ENCODE data around the gene TLR10. TPM values are rescaled to one million over a fixed set of nuclear protein-coding genes. Genes with fewer than 3 reads are reported as not detected.
"Not testable (repeated sequence)": the region's sequence is repeated elsewhere in the genome, so short reads cannot be mapped to it uniquely, and the experiment has no call there.

Gene TLR10
- total RNA-seq, 1 donor from 2014 or later = 0.78 TPM

- Histone ChIP-seq H3K4me1 (no peaks in the 10 kb centered on the region), H3K9me3 (no peaks in the 10 kb centered on the region), H3K36me3 (no peaks in the 10 kb centered on the region), H3K4me3 (no peak overlapping the region), H3K27me3 (no peaks in the 10 kb centered on the region), H3K27ac (peak overlapping the region; percentile 24)
- DNase-seq (no peak), ATAC-seq (peak; percentile 57)
- TF ChIP-seq, protein P1, sequence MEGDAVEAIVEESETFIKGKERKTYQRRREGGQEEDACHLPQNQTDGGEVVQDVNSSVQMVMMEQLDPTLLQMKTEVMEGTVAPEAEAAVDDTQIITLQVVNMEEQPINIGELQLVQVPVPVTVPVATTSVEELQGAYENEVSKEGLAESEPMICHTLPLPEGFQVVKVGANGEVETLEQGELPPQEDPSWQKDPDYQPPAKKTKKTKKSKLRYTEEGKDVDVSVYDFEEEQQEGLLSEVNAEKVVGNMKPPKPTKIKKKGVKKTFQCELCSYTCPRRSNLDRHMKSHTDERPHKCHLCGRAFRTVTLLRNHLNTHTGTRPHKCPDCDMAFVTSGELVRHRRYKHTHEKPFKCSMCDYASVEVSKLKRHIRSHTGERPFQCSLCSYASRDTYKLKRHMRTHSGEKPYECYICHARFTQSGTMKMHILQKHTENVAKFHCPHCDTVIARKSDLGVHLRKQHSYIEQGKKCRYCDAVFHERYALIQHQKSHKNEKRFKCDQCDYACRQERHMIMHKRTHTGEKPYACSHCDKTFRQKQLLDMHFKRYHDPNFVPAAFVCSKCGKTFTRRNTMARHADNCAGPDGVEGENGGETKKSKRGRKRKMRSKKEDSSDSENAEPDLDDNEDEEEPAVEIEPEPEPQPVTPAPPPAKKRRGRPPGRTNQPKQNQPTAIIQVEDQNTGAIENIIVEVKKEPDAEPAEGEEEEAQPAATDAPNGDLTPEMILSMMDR (IDR thresholded peaks at IDR 0.05) = no peak
- intact Hi-C loops (cut with DNase I) = no loop called here
These were observed 13.8 kb downstream of the TLR10 start for GRCh38 chr4:38768968-38769394.

DNA sequence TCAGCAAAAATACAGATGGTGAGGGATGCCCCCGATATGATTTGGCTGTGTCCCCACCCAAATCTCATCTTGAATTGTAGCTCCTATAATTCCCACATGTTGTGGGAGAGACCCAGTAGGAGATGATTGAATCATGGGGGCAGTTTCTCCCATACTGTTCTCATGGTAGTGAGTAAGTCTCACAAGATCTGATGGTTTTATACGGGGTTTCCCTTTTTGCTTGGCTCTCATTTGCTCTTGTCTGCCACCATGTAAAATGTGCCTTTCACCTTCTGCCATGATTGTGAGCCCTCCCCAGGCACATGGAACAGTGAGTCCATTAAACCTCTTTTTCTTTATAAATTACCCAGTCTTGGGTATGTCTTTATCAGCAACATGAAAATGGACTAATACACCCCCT lies 15.8 kb downstream of the TLR10 start:
- intact Hi-C loops (cut with DNase I); H3K27ac ChIP-seq: not testable (repeated sequence)

DNA sequence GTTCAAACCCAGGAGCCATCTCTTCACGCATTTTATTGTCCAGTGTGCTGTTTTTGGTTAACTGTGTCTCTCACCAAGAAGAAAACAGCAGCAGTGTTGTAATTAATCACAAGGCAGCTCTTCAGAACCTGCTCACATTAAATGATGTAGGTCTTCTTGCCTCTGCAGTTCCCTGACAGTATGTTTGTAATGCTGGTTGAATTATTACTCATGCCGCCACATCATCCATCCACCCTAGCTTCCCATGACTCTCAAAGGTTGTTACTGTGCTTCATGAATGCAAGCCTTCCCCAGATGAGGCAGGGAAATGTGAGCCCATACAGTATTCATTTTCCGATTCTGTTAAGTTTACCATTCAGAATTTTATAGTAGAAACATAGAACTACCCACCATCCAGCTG lies 17.4 kb downstream of the TLR10 start:
- Histone ChIP-seq H3K36me3 (no peaks in the 10 kb centered on the region), H3K9me3 (no peaks in the 10 kb centered on the region), H3K4me1 (no peaks in the 10 kb centered on the region), H3K4me3 (no peak overlapping the region), H3K27ac (no peak overlapping the region), H3K27me3 (no peaks in the 10 kb centered on the region)
- ATAC-seq = no peak
- TF ChIP-seq, protein P1 (IDR thresholded peaks at IDR 0.05) = no peak
- no peak for DNase-seq
- intact Hi-C loops (cut with DNase I) = no loop called here

More for the DNA sequence above, 15.8 kb downstream of the TLR10 start:
- H3K36me3 ChIP-seq, DNase-seq, H3K9me3 ChIP-seq, ATAC-seq, H3K27me3 ChIP-seq, H3K4me3 ChIP-seq, H3K4me1 ChIP-seq: not testable (repeated sequence)

GRCh38 chr4:38764277-38764676 lies 18.5 kb downstream of the TLR10 start:
- Histone ChIP-seq H3K9me3 (no peaks in the 10 kb centered on the region), H3K36me3 (no peaks in the 10 kb centered on the region), H3K4me3 (no peak overlapping the region), H3K4me1 (peaks cover 1% of the 10 kb centered on the region), H3K27me3 (no peaks in the 10 kb centered on the region), H3K27ac (no peak overlapping the region)
- ATAC-seq = no peak
- TF ChIP-seq, protein P1 (IDR thresholded peaks at IDR 0.05) = no peak
- no peak for DNase-seq
- intact Hi-C loops (cut with DNase I) = no loop called here

GRCh38 chr4:38762560-38762959 lies 20.2 kb downstream of the TLR10 start:
- intact Hi-C loops (cut with DNase I) = no loop called here
- no peak overlapping the region for H3K27ac ChIP-seq
- TF ChIP-seq, protein P1 (IDR thresholded peaks at IDR 0.05) = no peak

DNA sequence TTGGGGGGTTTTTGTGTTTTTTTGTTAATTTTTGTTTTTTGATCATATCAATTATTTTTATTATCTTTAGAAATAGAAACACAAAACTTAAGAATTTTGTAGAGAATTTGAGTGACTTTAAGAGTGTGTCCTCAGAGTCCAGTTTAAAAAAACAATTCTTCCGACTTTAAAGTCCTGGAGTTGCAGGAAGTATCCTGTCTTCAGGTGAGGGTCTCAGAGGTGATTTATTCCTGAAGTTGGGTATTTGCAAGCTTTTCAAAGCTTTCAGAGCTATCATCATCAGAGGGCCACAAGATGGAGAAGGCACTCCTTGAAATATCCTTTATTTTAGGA lies 23.0 kb downstream of the TLR10 start:
- Histone ChIP-seq H3K4me3 (no peak overlapping the region), H3K36me3 (no peaks in the 10 kb centered on the region), H3K4me1 (peaks cover 4% of the 10 kb centered on the region), H3K27ac (no peak overlapping the region), H3K27me3 (no peaks in the 10 kb centered on the region), H3K9me3 (no peaks in the 10 kb centered on the region)
- intact Hi-C loops (cut with DNase I) = no loop called here
- ATAC-seq = no peak
- DNase-seq = no peak
- TF ChIP-seq, protein P1 (IDR thresholded peaks at IDR 0.05) = peak; percentile 32

More at GRCh38 chr4:38762560-38762959, 20.2 kb downstream of the TLR10 start:
- H3K9me3 ChIP-seq = no peaks in the 10 kb centered on the region
- H3K36me3 ChIP-seq = no peaks in the 10 kb centered on the region
- H3K4me1 ChIP-seq = peaks cover 4% of the 10 kb centered on the region
- H3K27me3 ChIP-seq = no peaks in the 10 kb centered on the region
- no peak for DNase-seq
- ATAC-seq = no peak
- no peak overlapping the region for H3K4me3 ChIP-seq
